Kidney epithelial cell (primary cell): ENCODE results near the gene IQCH. TPM values are rescaled to one million over a fixed set of nuclear protein-coding genes. Genes with fewer than 3 reads are reported as not detected.
A peak's percentile ranks its signal among the peaks of the same experiment; 100 is the strongest.
"Not testable (repeated sequence)": the region's sequence is repeated elsewhere in the genome, so short reads cannot be mapped to it uniquely, and the experiment has no call there.

Source experiments
- DNase-seq: peaks from one replicate; pipeline ENCODE4 v3.0.0-alpha.2; 2010; ENCODE audit warnings: low read depth
- H3K27me3 ChIP-seq: 2 replicates; pipeline ENCODE4 v1.6.0; 2011; ENCODE audit warnings: low read length; ENCODE audit not compliant: control insufficient read depth, insufficient read depth
- H3K36me3 ChIP-seq: 2 replicates; pipeline ENCODE4 v1.5.1; 2011; ENCODE audit warnings: low read length; ENCODE audit not compliant: control insufficient read depth, insufficient read depth
- H3K4me3 ChIP-seq: 2 replicates; pipeline ENCODE4 v1.5.1; 2011; ENCODE audit warnings: low read depth, mild to moderate bottlenecking, control low read depth, low read length
- CTCF ChIP-seq: IDR thresholded peaks from 2 replicates; pipeline ENCODE4 v1.5.1; 2011; ENCODE audit warnings: mild to moderate bottlenecking, moderate library complexity, low read length, control low read depth, inconsistent platforms; ENCODE audit not compliant: insufficient read depth, poor library complexity, severe bottlenecking
- total RNA-seq: library from RNA; depleted of rRNA; stranded (reverse); fragments of >200 nt; gene quantifications from 2 replicates; pipeline ENCODE4 v1.2.3, GENCODE V29; 2015

IQCH gene
- total RNA-seq, 1 donor from 2014 or later, result 6.3 TPM

- no peak overlapping the region for H3K4me3 ChIP-seq
- no peaks in the 10 kb centered on the region for H3K36me3 ChIP-seq
- TF ChIP-seq CTCF, result no peak
- DNase-seq, result no peak
- no peaks in the 10 kb centered on the region for H3K27me3 ChIP-seq
These were observed 3.3 kb upstream of the IQCH start for GRCh38 chr15:67251318-67251717.

GRCh38 chr15:67253101-67253500 is 1.5 kb upstream of the IQCH start:
- H3K36me3 ChIP-seq, result no peaks in the 10 kb centered on the region
- no peak for DNase-seq
- H3K27me3 ChIP-seq, result no peaks in the 10 kb centered on the region
- peak overlapping the region; percentile 87 for H3K4me3 ChIP-seq
- TF ChIP-seq CTCF, result no peak

GRCh38 chr15:67253549-67254237 is 893 bp upstream of the IQCH start:
- no peak for TF ChIP-seq CTCF
- peak overlapping the region; percentile 87 for H3K4me3 ChIP-seq
- H3K36me3 ChIP-seq, result no peaks in the 10 kb centered on the region
- no peak for DNase-seq
- H3K27me3 ChIP-seq, result no peaks in the 10 kb centered on the region

- no peak for TF ChIP-seq CTCF
- Histone ChIP-seq H3K36me3 (no peaks in the 10 kb centered on the region), H3K4me3 (no peak overlapping the region), H3K27me3 (no peaks in the 10 kb centered on the region)
- DNase-seq, result no peak
These were observed 1.5 kb downstream of the IQCH start for GRCh38 chr15:67256051-67256450.

GRCh38 chr15:67258412-67258811 is 3.8 kb downstream of the IQCH start:
- H3K36me3 ChIP-seq, DNase-seq, H3K27me3 ChIP-seq, H3K4me3 ChIP-seq: not testable (repeated sequence)

GRCh38 chr15:67259379-67259778 is 4.8 kb downstream of the IQCH start:
- no peak for DNase-seq
- no peaks in the 10 kb centered on the region for H3K27me3 ChIP-seq
- no peak for TF ChIP-seq CTCF
- no peak overlapping the region for H3K4me3 ChIP-seq
- no peaks in the 10 kb centered on the region for H3K36me3 ChIP-seq
